GM19438 (cell line): ENCODE results near the gene RSF1.

Source experiments
- ATAC-seq: cut with Tn5 transposase; IDR thresholded peaks from one replicate; pipeline ENCODE4 v1.9.1; 2021; ENCODE audit warnings: low read depth; ENCODE audit not compliant: unreplicated experiment

Gene RSF1

DNA sequence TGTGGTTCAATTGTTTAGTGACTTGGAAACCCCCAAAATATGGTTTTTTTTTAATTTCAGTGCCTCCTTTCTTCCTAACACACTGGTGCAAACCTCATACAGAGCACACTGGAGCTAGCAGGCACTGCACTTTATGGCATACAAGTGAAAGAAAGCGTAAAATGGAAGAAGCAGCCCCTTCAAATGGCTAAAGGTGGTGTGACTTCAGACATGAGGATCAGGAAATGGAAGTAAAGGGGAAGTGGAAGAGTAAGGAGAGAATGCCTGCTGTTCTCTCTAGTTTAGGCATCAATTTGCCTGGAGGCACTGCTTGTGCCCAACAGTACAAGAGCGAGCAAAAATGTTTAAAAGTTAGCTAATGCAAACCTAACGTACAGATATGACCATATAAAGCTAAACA is 5.7 kb downstream of the RSF1 start:
- ATAC-seq, result no peak

DNA sequence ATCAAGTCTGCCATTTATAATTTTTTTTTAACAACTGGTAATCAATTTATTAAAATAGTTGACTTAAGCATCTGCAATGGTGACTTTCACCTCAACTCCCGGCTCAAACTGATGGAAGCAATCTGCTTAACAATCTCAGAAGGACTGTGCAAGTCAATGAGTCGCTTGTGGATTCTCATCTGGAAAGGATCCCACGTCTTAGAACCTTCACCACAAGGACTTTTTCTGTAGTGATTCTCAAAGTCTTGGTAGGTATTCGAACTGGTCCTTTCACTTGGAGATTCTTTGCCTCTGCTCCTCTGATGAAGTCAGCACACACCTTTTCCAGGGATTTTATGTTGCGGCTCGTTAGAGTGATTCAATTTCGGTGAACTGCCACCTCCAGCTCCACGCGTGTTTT is 7.3 kb downstream of the RSF1 start:
- no peak for ATAC-seq

DNA sequence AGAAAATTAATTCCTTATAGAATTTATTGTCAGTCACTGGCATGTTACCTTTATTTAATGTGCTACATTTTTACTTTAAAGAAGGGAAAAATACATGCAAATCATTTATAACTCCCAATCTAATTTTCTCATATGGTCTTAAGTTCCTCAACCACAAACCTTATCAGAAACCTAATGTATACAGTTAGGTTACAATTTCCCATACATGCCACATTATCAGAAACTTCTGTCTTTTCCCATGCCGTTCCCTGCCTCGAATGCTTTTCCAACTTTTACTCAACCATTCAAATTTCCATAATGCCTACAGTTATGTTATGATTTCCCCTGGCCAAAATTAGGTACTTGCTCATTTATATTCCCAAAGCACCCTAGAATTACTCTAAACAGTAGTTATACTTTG is 13.5 kb downstream of the RSF1 start:
- no peak for ATAC-seq

DNA sequence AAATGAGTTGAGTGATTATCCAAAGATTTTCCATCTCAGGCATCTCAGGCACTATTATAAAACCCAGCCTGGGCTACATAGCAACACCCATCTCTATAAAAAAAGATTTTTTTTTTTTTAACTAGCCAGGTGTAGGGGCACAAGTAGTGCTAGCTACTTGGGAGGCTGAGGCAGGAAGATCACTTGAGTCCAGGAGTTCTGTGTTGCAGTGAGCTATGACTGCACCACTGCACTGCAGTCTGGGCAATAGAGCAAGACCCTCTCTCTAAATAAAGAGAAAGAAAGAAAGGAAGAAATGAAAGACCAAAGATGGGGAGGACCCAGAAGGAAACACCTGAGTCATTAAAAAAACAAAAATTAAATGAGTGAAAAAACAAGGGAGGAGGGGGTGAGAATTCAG is 14.1 kb downstream of the RSF1 start:
- ATAC-seq, result no peak

DNA sequence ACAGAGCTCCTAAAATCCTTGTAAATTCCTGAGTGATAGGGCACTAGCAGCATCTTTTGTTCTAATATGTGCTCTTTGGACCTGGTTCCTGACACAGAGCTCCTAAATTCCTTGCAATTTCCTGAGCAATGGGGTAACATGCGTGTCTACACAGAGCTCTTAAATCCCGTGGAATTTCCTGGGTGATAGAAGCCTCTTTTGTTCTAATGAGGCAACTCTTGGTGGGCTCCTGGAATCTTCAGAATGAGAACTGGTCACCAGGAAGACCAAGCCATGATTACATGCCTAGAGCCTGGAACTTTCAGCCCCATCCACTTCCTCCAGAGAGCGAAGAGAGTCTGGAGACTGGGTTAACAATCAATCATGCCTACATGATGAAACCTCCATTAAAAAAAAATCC is 19.0 kb downstream of the RSF1 start:
- ATAC-seq, result no peak

DNA sequence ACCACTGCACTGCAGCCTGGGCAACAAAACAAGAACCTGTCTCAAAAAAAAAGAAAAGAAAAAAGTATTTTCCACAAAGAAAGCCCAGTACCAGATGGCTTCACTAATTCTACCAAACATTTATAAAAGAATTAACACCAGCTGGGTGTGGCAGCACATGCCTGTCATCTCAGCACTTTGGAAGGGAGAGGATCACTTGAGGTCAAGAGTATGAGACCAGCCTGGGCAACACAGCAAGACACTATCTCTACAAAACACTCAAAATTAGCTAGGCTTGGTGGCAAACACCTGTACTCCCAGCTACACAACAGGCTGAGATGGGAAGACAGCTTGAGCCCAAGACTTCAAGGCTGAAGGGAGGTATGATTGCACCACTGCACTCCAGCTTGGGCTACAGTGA is 20.1 kb downstream of the RSF1 start:
- ATAC-seq, result no peak

DNA sequence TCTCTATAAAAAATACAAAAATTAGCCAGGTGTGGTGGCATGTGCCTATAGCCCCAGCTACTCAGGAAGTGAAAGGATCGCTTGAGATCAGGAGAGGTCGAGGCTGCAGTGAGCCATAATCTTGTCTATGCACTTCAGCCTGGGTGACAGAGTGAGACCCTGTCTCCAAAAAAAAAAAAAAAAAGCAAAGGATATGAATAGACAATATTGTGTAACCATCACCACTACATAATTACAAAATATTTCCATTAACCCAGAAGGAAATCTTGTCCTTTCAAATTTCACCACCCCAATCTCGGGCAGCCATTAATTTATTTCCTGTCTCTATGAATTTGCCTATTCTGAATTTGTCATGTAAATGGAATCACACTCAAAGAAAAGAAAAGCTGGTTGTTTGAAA is 21.2 kb downstream of the RSF1 start:
- ATAC-seq, result no peak

DNA sequence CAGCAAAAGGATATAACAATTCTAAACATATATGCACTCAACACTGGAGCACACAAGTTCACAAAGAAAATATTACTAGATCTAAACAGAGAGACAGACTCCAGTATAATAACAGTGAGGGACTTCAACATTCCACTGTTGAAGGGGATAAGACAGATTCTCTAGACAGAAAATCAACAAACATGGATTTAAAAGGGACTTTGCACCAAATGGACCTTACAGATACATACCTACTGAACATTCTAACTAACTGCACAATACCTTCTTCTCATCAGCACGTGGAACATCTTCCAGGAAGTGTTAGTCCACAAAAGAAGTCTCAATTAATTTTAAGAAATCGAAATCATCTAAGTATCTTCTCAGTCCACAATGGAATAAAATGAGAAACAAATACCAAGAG is 26.6 kb downstream of the RSF1 start:
- no peak for ATAC-seq

DNA sequence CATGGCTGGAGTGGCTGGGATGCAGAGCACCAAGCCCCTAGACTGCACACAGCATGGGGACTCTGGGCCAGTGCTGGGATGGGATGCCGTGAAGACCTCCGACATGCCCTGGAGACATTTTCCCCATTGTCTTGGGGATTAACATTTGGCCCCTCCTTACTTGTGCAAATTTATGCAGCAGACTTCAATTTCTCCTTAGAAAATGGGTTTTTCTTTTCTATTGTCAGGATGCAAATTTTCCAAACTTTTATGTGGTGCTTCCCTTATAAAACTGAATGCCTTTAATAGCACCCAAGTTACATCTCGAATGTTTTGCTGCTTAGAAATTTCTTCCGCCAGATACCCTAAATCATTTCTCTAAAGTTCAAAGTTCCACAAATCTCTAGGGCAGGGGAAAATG is 29.2 kb downstream of the RSF1 start:
- ATAC-seq, result no peak

DNA sequence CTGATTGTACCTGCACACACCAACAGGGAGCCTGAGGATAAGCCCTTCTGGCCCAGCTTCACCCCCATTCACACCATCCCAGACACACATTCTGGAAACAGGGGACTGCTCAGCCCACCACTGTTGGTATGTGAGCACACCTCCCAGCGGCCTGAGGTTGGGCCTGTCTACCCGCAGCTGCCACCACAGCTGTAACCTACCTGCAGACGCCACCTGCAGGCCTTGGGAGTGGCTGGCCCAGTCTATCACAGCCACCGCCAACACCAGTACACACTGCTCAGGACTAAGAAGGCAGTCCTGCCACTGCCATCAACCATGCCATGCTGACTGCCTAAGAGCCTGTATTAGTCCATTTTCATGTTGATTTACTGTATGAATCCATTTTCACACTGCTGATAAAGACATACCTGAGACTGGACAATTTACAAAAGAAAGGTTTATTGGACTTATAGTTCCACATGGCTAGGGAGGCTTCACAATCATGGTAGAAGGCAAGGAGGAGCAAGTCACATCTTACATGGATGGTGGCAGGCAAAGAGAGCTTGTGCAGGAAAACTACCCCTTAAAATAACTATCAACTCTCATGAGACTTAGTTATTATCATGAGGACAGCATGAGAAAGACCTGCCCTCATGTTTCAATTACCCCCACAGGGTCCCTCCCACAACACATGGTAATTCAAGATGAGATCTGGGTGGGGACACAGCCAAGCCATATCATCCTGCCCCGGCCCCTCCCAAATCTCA is 30.6 kb downstream of the RSF1 start:
- ATAC-seq, result no peak

DNA sequence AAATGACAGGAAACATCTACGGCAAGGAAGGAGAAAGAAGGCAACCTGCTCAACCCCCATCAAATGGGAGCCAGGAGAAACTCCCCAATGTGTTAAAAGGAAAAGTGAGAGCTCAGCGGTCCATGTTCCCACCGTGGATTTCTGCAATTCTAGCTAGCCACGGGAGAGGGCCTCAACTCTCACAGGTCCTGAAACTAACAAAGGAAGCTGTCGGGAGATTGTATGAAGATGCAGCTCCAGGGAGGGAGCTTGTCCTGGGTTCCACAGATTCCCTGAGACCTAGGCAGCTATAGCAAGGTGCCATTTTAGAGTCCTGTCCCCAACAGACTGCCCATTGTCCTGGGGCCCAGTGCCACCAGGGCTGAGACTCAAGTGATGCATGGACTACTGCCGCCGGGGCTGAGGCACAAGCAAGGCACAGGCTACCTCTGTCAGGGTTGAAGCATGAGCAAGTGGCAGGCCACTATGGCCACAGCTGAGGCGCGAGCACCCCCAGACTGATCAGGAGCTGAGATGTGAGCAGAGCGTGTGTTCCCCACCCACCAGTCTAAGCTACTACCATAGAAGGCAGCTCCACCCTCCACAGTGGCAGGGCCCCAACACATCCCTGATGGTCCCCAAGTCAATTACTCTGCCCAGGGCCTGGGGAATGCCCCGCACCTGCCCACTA is 31.3 kb downstream of the RSF1 start:
- ATAC-seq, result no peak

DNA sequence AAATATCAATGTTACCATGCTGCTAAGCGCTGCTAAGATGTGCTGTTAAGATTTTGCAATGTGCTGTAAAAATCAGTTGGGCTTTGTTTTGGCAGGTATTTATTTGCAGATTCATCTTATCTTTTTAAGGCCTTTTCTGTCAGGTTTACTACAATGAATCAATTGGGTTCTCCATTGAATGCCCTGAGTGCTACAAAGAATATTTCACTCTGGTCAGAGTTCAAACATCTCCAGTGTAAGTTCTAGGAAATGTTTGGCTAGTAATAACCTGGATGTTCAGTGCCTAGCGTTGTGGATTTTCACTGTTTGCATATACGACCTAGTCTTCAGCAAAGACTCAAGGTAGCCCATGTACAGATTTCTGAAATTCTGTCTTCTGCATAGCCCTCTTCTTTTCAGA is 36.0 kb downstream of the RSF1 start:
- no peak for ATAC-seq

DNA sequence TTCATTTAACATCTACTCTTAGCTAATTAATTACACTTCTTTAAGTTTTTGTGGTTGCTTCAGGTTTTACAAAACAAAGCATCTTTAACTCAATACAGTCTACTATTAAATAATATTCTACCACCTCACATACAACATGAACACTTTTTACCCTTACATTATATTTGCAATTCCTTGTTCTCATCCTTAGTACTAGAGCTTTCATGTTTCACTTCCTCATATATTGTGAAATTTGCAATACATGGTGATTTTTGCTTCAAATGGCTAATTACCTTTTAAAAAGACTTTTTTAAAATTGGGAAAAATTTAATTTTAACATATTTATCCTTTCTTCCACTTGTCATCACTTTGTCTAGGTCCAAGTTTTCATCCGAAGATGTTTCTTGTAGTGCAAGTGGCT is 37.5 kb downstream of the RSF1 start:
- ATAC-seq, result no peak

DNA sequence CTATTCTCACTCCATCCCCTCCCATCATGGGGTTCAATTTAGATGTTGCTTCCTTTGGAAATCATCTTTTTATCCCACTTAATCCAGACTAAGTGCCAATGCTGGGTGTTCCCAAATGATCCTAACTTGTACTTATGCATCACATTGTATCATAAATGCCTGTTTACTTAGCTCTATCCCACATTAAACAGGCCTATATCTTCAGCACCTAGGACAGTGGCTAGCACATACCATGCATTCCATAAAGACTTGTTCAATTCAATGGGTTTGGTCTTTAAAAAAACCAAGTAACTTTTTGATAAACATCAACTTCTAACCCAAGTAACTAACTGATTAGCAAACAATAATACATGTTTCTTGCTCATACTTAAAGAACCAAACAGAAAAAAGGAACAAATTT is 40.6 kb downstream of the RSF1 start:
- ATAC-seq, result no peak

DNA sequence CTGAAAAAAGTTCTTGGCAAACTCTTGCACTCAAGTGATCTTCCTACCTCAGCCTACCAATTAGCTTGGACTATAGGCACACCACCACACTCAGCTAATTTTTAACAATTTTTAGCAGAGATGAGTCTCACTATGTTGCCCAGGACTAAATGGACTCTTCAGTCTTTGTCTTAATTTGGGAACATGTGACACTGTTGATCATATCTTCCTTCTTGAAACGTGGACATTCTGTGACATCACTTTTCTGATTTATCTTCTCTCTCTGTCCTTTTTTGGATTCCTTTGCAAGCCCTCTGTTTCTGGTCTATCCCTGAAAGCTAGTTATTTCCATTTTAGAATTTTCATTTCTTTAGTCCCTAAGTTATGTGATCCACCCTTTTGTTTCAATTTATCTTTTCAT is 42.0 kb downstream of the RSF1 start:
- ATAC-seq, result no peak

DNA sequence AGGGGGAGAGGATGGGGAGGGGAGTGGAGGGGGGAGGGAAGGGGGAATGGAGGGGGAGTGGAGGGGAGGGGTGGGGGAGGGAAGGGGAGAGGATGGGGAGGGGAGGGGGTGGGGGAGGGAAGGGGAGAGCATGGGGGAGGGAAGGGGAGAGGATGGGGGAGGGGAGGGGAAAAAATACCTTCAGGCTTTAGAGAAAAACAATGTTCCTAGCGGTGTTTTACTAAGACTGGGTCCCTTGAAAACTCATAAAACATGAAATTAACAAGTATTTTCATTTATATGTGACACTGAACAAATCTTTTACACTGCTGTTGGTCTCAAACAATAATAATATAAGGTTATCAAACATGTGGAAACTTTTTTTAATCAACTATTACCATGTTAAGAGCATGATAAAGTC is 42.4 kb downstream of the RSF1 start:
- no peak for ATAC-seq

DNA sequence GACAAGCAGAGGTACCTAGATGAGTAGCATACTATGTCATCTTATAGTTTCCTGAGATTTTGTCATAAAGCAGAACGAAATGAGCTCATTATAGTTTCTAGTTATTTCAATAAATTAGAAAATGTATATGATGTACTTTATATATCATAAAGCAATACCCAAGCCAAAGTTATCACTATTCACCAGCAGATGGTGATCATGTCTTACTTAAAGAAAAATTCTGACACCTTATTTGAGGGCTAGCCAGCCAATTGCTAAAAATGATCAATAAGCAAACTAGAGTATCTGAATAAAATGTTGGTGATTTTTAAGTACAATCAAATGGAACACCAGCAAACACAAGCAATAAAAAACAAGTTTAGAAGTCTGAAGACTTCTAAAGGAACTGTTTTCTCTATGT is 44.1 kb downstream of the RSF1 start:
- no peak for ATAC-seq

DNA sequence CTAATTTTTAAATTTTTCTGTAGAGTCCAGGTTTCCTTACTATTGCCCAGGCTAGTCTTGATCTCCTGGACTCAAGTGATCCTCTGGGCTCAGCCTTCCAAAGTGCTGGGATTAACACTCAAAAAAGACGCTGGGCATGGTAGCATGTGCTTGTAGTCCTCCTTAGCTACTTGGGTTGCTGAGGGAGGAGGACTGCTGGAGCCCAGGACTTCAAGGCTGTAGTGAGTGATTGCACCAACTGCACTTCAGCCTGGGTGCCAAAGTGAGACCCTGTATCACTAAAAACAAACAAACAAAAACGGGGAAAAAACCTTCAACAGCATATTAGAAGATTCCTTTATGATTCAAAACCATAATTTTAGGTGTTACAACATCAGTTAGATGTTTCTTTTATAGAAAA is 44.6 kb downstream of the RSF1 start:
- no peak for ATAC-seq

DNA sequence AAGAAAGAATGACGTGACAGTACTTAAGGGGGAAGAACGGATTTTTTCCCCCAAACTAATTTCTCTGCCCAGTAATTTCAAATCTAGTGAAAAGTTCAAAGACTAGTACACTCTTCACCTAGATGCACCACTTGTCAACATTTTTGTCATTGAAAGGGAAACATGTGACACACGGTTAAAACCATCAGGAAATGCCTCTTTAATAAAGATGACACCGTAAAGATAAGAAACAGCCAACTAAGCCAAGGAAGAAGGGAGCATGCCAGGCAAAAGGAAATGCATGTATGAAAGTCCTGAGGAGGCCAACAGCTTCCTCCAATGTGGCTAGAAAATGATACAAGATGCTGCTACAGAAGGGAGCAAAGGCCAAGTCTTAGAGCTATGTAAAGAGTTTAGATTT is 49.4 kb downstream of the RSF1 start:
- ATAC-seq, result no peak

DNA sequence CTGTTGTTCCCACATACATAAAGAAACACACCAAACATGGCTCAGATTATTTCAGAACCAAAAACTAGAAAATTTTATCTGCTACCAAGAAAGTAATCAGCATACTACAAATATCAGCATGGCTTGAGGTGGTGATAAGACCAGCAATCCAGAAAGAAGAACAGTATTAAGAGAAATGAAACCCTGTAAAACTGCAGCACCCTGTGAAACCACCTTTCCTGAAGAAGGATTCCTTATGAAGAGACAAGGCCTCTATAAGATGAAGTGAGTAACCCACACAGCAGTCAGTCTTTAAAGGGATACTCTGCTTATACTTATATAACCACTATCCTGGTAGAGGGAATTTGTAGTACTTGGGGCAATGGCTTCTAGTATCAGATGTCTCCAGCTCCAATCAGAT is 49.9 kb downstream of the RSF1 start:
- ATAC-seq, result no peak

DNA sequence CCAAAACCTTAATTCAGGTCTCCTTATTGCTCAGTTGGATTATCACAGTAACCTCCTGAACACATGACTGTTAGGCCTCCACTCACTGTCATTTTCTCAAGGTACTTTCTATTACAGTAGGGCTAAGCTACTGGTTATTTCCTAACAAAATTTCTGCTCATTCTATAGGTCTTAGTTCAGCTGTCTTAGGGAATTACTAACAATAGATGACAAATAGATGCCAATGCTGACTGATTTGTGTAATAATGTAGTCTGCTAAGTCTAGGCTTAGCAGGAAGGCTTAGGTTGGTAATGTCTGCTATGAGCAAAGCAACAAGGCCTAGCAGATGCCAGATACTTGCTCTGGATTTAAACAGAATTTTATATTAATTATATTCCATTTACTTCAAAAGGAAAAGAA is 58.1 kb downstream of the RSF1 start:
- ATAC-seq, result no peak

DNA sequence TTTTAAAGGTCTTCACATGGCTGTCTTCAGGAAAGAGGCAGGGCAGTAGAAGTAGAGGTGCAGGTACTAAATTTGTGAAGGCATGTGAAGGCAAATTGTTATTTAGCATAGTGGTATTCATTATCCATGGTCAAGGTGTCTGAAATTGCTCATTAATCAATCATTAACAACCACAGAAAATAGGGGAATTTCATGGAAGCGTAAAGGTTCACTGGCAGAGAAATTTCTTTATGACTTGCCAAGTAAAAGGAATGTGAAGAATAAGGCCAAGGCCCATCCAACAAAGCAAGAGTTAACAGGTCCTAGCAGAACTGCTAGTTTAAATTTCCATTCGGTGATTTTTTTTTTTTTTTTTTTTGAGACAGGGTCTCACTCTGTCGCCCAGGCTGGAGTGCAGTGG is 59.0 kb downstream of the RSF1 start:
- ATAC-seq, result no peak

DNA sequence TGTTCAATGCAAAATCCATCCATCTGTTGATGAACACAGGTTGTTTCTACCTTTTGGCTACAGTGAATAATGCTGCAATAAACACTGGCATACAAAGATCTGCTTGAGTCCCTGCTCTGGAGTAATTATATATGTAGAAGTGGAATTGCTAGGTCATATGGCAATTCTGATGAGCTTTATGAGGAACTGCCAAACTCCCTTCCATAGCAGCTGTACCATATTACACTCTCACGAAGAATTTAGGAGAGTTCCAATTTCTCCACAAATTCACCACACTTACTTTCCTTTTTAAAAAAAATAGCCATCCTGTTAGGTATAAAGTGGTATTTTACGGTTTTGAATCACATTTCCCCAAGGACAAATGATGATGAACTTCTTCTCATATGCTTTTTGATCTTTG is 62.2 kb downstream of the RSF1 start:
- ATAC-seq, result no peak
